K562 (cell line): ENCODE data around the gene GHR. TPM values are rescaled to one million over a fixed set of nuclear protein-coding genes. Genes with fewer than 3 reads are reported as not detected.

Experiments used
- ATAC-seq: fragments of 200-7000 bp; cut with Tn5 transposase; 3 replicates; pipeline ENCODE4 v1.9.1; 2020; ENCODE audit warnings: moderate library complexity
- BruUV-seq: library from RNA; stranded (reverse); fragments of 400-500 nt; replicated peaks from 2 replicates; lab custom pipeline; 2021; lab: Mats Ljungman, UMichigan
- CTCF ChIA-PET: fragments of 300-600 bp; formaldehyde crosslinking; extraction: SDS; loops from one replicate; lab custom pipeline; 2021; ENCODE audit warnings: low intra/inter-chr PET ratio; lab: Yijun Ruan, JAX
- POLR2A ChIA-PET: fragments of 300-600, 350-650 bp; sonication (Branson Sonifier 250); formaldehyde crosslinking; extraction: SDS; loops from one replicate; lab custom pipeline; 2021; ENCODE audit warnings: antibody characterized with exemption, inconsistent platforms; lab: Yijun Ruan, JAX
- DNase-seq, 4 experiments: peaks; one replicate each; pipeline versions ENCODE4 v3.0.0 to v3.0.0-alpha.2; 2011 to 2018; ENCODE audit warnings: low spot score in 3 of 4, mixed read lengths in 3 of 4; ENCODE audit errors: extremely low read depth in 1 of 4
- FAIRE-seq: peaks from 2 replicates; lab custom pipeline; 2011; peaks lifted over from hg19 to GRCh38; lab: Jason Lieb, UNC
- H2AFZ ChIP-seq: 2 replicates; pipeline ENCODE4 v1.6.0; 2011; ENCODE audit warnings: low read depth, low read length, control low read depth, inconsistent platforms
- H3K27ac ChIP-seq: fragments of 200-600 bp; 3 replicates; pipeline ENCODE4 v1.8.0; 2011; ENCODE audit warnings: low read depth, mild to moderate bottlenecking, control low read depth, inconsistent platforms, low read length, moderate library complexity, mixed read lengths; ENCODE audit errors: extremely low read depth
- H3K27me3 ChIP-seq, 2 experiments: fragments of 300-600 bp in 1 of 2; 2 replicates in 1 of 2; 3 replicates in 1 of 2; pipeline versions ENCODE4 v1.6.0 to v1.8.0; 2011; ENCODE audit warnings: inconsistent platforms in 2 of 2, low read length in 2 of 2, mild to moderate bottlenecking in 1 of 2, mixed read lengths in 1 of 2, moderate library complexity in 1 of 2; ENCODE audit not compliant: control insufficient read depth in 2 of 2, insufficient read depth in 2 of 2
- H3K36me3 ChIP-seq: fragments of 300-600 bp; 3 replicates; pipeline ENCODE4 v1.8.0; 2011; ENCODE audit warnings: mild to moderate bottlenecking, low read length, inconsistent platforms; ENCODE audit not compliant: control insufficient read depth, insufficient read depth
- H3K4me1 ChIP-seq, 2 experiments: fragments of 200-600 bp in 1 of 2; replicated peaks in 1 of 2; 2 replicates in 1 of 2; 3 replicates in 1 of 2; pipeline versions ENCODE4 v1.5.1 to v1.8.0; 2011; ENCODE audit warnings: inconsistent platforms in 2 of 2, low read length in 2 of 2, mild to moderate bottlenecking in 1 of 2, mixed read lengths in 1 of 2, moderate library complexity in 1 of 2; ENCODE audit not compliant: control insufficient read depth in 2 of 2, insufficient read depth in 2 of 2
- H3K4me2 ChIP-seq: 2 replicates; pipeline ENCODE4 v1.6.1; 2011; ENCODE audit warnings: low read length, control low read depth, inconsistent platforms, mixed read lengths; ENCODE audit not compliant: insufficient read depth
- H3K4me3 ChIP-seq: fragments of 200-600 bp; sonication (generic), shearing (Covaris generic); 2 replicates; pipeline ENCODE4 v1.5.1; 2016; ENCODE audit warnings: control low read depth, inconsistent platforms
- H3K79me2 ChIP-seq: fragments of 200-600 bp; 3 replicates; pipeline ENCODE4 v1.8.0; 2011; ENCODE audit warnings: low read length, inconsistent platforms; ENCODE audit not compliant: control insufficient read depth, insufficient read depth
- H3K9ac ChIP-seq, 2 experiments: 2 replicates each; pipeline versions ENCODE4 v1.6.0 to v1.6.1; 2011; ENCODE audit warnings: low read depth in 2 of 2, low read length in 2 of 2, control low read depth in 1 of 2, inconsistent platforms in 1 of 2, mild to moderate bottlenecking in 1 of 2, mixed read lengths in 1 of 2; ENCODE audit not compliant: insufficient read depth in 1 of 2
- H3K9me1 ChIP-seq: one replicate; pipeline ENCODE4 v1.6.0; 2011; ENCODE audit warnings: inconsistent platforms, mild to moderate bottlenecking, low read length, moderate library complexity; ENCODE audit not compliant: control insufficient read depth, insufficient read depth
- H3K9me3 ChIP-seq: replicated peaks from 2 replicates; pipeline ENCODE4 v1.5.1; 2011; ENCODE audit warnings: low read depth, low read length, inconsistent platforms; ENCODE audit not compliant: control insufficient read depth, insufficient read depth
- H4K20me1 ChIP-seq: replicated peaks from 2 replicates; pipeline ENCODE4 v1.6.1; 2011; ENCODE audit warnings: low read length, inconsistent platforms, mixed read lengths; ENCODE audit not compliant: control insufficient read depth, insufficient read depth
- FOXJ2 ChIP-seq: fragments of 200-800 bp; sonication (Bioruptor generic); IDR thresholded peaks from 2 replicates; pipeline ENCODE4 v1.6.1; 2016; ENCODE audit warnings: missing genetic modification characterization, missing compliant biosample characterization
- JUN ChIP-seq, 2 experiments: sonication (generic) in 1 of 2; formaldehyde crosslinking in 1 of 2; IDR thresholded peaks; 2 replicates each; pipeline versions ENCODE4 v1.6.1 to v1.8.0; 2012 to 2022; ENCODE audit warnings: borderline replicate concordance in 2 of 2, mild to moderate bottlenecking in 2 of 2, improper control_type of control experiment in 1 of 2, low read depth in 1 of 2, low read length in 1 of 2, missing genetic modification reagents in 1 of 2
- MAZ ChIP-seq, 2 experiments: fragments of 450-650 bp in 1 of 2; sonication (generic) in 1 of 2; formaldehyde crosslinking; IDR thresholded peaks in 1 of 2; conservative IDR thresholded peaks in 1 of 2; 2 replicates each; pipeline versions ENCODE4 v1.4.0 to v1.5.0; 2020; ENCODE audit warnings: mild to moderate bottlenecking in 1 of 2, missing genetic modification reagents in 1 of 2
- MYBL2 ChIP-seq, 2 experiments: fragments of 450-650 bp in 1 of 2; sonication (generic) in 1 of 2; formaldehyde crosslinking in 1 of 2; IDR thresholded peaks; 2 replicates each; pipeline versions ENCODE4 v1.6.1 to v1.8.1; 2017 to 2022; ENCODE audit warnings: borderline replicate concordance in 1 of 2, inconsistent platforms in 1 of 2, low read depth in 1 of 2, mild to moderate bottlenecking in 1 of 2, missing genetic modification reagents in 1 of 2, moderate library complexity in 1 of 2
- POLR2AphosphoS5 ChIP-seq: IDR thresholded peaks from 2 replicates; pipeline ENCODE4 v1.6.1; 2011; ENCODE audit warnings: mild to moderate bottlenecking, low read depth, low read length, moderate library complexity; ENCODE audit not compliant: control insufficient read depth, insufficient read depth
- PTTG1 ChIP-seq: fragments of 450-650 bp; IDR thresholded peaks from 2 replicates; pipeline ENCODE4 v1.6.1; 2016; ENCODE audit warnings: low read depth, mild to moderate bottlenecking, missing genetic modification characterization, missing compliant biosample characterization
- SETDB1 ChIP-seq: IDR thresholded peaks from one replicate; pipeline ENCODE4 v1.6.1; 2012; ENCODE audit warnings: low read length, control low read depth, inconsistent platforms
- WGBS: fragments of 100-300 bp; shearing (Covaris generic); methylation state at CpG from one replicate; pipeline ENCODE4 v1.1.6; 2016; ENCODE audit warnings: low coverage, mixed read lengths; ENCODE audit not compliant: insufficient coverage; ENCODE audit errors: missing lambda C conversion rate; 5-methylcytosine and 5-hydroxymethylcytosine counted together
- in situ Hi-C: fragments of 300-500 bp; cut with MboI; formaldehyde crosslinking; loops from 4 replicates; pipeline ENCODE4 v1.15.0; 2018; ENCODE audit warnings: inconsistent platforms, mixed read lengths
- intact Hi-C: fragments of 100-400 bp; cut with micrococcal nuclease; formaldehyde crosslinking; loops from 2 replicates; pipeline ENCODE4 v1.14.2; 2022
- polyA plus RNA-seq, 8 experiments: library from polyadenylated mRNA; depleted of rRNA in 4 of 8; stranded (reverse) in 5 of 8; unstranded in 3 of 8; fragments of >200 nt; fragmentation: Nextera tagmentation in 2 of 8; fragmentation: Illumina TruSeq in 1 of 8; extraction: Ambion mirVana in 2 of 8; extraction: Trizol in 1 of 8; gene quantifications; 2 replicates each; pipeline versions ENCODE4 v1.2.1 to v1.2.3, GENCODE V29; 2011 to 2014; ENCODE audit warnings: inconsistent platforms in 1 of 8, missing spikeins in 1 of 8
- total RNA-seq, 7 experiments: library from RNA; depleted of rRNA in 6 of 7; stranded (reverse); fragments of >200 nt in 6 of 7; fragmentation: Illumina TruSeq in 2 of 7; extraction: Trizol in 2 of 7; gene quantifications; 2 replicates each; pipeline versions ENCODE4 v1.2.1 to v1.2.3, GENCODE V29; 2011 to 2021; ENCODE audit warnings: low replicate concordance in 1 of 7

GHR gene
- total and polyA plus RNA-seq, 9 of the 15 experiments (the other 6 are each of a cell fraction or from before 2014, with no cell fraction given): 0.01 to 0.13 (median 0.07) TPM; not detected in 5

DNA sequence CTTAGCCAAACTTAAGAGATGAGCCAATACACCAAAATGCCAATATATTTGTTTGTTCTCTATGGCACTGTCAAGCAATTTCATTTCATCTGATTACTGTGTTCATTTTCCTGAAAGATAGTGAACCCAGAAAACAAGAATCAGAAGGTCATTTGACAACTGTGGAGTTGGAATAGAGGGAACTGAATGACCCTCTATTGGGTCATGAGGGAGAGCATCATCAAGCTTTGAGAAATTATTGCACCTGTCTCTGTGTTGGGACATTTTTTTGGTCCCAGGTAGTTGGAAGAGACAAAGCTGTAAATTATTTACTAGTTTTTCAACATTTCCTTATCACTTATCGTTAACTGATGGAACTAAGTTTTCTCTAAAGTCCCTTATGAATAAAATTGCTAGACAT is 129.4 kb downstream of the GHR start:
- no peaks in the 10 kb centered on the region for H3K79me2 ChIP-seq
- no peaks in the 10 kb centered on the region for H3K36me3 ChIP-seq
- TF ChIP-seq PTTG1 (no peak), MAZ (CRISPR knock-in tag; conservative IDR thresholded peaks at IDR 0.05 in 1 of 2, IDR thresholded peaks at IDR 0.05 in 1 of 2) (no peak)
- TF ChIP-seq, all 486 proteins: peak for 0
- no peak overlapping the region for H3K4me2 ChIP-seq
- H3K9me3 ChIP-seq: no peaks in the 10 kb centered on the region
- no peaks in the 10 kb centered on the region for H3K9me1 ChIP-seq
- no peak for ATAC-seq
- H3K4me3 ChIP-seq: no peak overlapping the region
- no peak for FAIRE-seq
- H3K27me3 ChIP-seq: no peaks in the 10 kb centered on the region
- no peak overlapping the region for H3K9ac ChIP-seq
- intact Hi-C loops (no loop called here), in situ Hi-C loops (no loop called here)
- no peaks in the 10 kb centered on the region for H3K4me1 ChIP-seq
- no TSS peak for BruUV-seq
- H4K20me1 ChIP-seq: no peaks in the 10 kb centered on the region
- no peak overlapping the region for H2AFZ ChIP-seq
- 0% methylated on average over 1 of the region's 1 CpG for WGBS
- no peak overlapping the region for H3K27ac ChIP-seq
- POLR2A ChIA-PET: no interaction called here
- DNase-seq: no peak
- CTCF ChIA-PET: no interaction called here

DNA sequence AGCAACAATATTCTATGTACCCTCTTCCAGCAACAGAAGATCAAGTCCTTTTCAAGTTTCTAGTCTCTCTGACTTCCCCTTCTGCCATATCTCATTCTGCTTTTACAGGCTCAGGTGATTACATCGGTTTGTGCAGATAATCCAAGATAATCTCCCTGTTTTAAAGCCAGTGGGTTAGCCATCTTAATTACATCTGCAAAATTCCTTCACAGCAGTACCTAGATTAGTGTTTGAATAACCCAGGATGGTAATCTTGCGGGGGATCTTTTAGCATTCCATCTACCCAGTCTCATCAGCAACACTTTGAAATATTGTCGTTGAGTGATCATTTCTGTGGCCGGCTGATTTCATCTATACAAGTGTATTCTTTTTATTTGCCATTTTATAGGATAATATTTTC is 130.2 kb downstream of the GHR start:
- no peak overlapping the region for H3K9ac ChIP-seq
- no peaks in the 10 kb centered on the region for H3K9me3 ChIP-seq
- intact Hi-C loops: no loop called here
- no peaks in the 10 kb centered on the region for H3K4me1 ChIP-seq
- ChIA-PET POLR2A (no interaction called here), CTCF (no interaction called here)
- no peaks in the 10 kb centered on the region for H3K36me3 ChIP-seq
- no TSS peak for BruUV-seq
- H3K27ac ChIP-seq: no peak overlapping the region
- ATAC-seq (no peak), FAIRE-seq (no peak), DNase-seq (no peak)
- no peaks in the 10 kb centered on the region for H3K27me3 ChIP-seq
- H3K79me2 ChIP-seq: no peaks in the 10 kb centered on the region
- no peaks in the 10 kb centered on the region for H4K20me1 ChIP-seq
- H3K4me2 ChIP-seq: no peak overlapping the region
- WGBS: 0% methylated on average over 4 of the region's 4 CpGs
- no peak overlapping the region for H2AFZ ChIP-seq
- no peaks in the 10 kb centered on the region for H3K9me1 ChIP-seq
- no peak overlapping the region for H3K4me3 ChIP-seq
- TF ChIP-seq SETDB1: no peak
- no peak for TF ChIP-seq JUN (IDR thresholded peaks at IDR 0.05; ENCODE audit: borderline replicate concordance, low read depth, low read length)
- TF ChIP-seq JUN (CRISPR knock-in tag; IDR thresholded peaks at IDR 0.05; ENCODE audit: borderline replicate concordance): no peak
- TF ChIP-seq FOXJ2 (tag): no peak
- no peak for TF ChIP-seq POLR2AphosphoS5
- TF ChIP-seq MYBL2 (IDR thresholded peaks at IDR 0.05; ENCODE audit: low read depth): no peak
- no peak for TF ChIP-seq MYBL2 (CRISPR knock-in tag; IDR thresholded peaks at IDR 0.05; ENCODE audit: borderline replicate concordance)
- TF ChIP-seq, all 486 proteins: peak for 0
- in situ Hi-C loops: no loop called here
